Neutrophil (primary cell): Measurements from ENCODE around the gene BRMS1L.
"Not testable (repeated sequence)": the region's sequence is repeated elsewhere in the genome, so short reads cannot be mapped to it uniquely, and the experiment has no call there.

Source experiments
- H3K27ac ChIP-seq: fragments of 200-600 bp; sonication (generic); 2 replicates; pipeline ENCODE4 v1.5.1; 2016; ENCODE audit warnings: mild to moderate bottlenecking, moderate library complexity
- H3K27me3 ChIP-seq: fragments of 200-600 bp; sonication (generic); 2 replicates; pipeline ENCODE4 v1.6.0; 2016; ENCODE audit warnings: mild to moderate bottlenecking
- H3K36me3 ChIP-seq: fragments of 200-600 bp; sonication (generic); 2 replicates; pipeline ENCODE4 v1.5.1; 2017
- H3K4me1 ChIP-seq, 2 experiments: fragments of 200-600 bp in 1 of 2; sonication (generic) in 1 of 2; 1 replicate in 1 of 2; 2 replicates in 1 of 2; pipeline versions ENCODE4 v1.5.1 to v1.6.1; 2013 to 2016; ENCODE audit warnings: low read depth in 1 of 2, low read length in 1 of 2, mild to moderate bottlenecking in 1 of 2, moderate library complexity in 1 of 2; ENCODE audit not compliant: control insufficient read depth in 1 of 2, insufficient read depth in 1 of 2
- H3K4me3 ChIP-seq, 2 experiments: fragments of 200-600 bp in 1 of 2; sonication (generic) in 1 of 2; 1 replicate in 1 of 2; 2 replicates in 1 of 2; pipeline ENCODE4 v1.5.1; 2013 to 2016; ENCODE audit warnings: low read depth in 1 of 2, low read length in 1 of 2, mild to moderate bottlenecking in 1 of 2, moderate library complexity in 1 of 2
- H3K9me3 ChIP-seq: fragments of 200-600 bp; sonication (generic); 2 replicates; pipeline ENCODE4 v1.5.1; 2016
- CTCF ChIP-seq: fragments of 200-600 bp; sonication (generic); IDR thresholded peaks from 2 replicates; pipeline ENCODE4 v1.5.1; 2016; ENCODE audit warnings: antibody characterized with exemption

BRMS1L gene

GRCh38 chr14:35826218-35826951, at the start of gene BRMS1L:
Gene BRMS1L, plus strand, starts transcription at chr14:35826338. Its CDS starts 179 bp downstream, at chr14:35826517.
- peak; percentile 32 for TF ChIP-seq CTCF
- Histone ChIP-seq H3K9me3 (no peaks in the 10 kb centered on the region), H3K4me1 (peaks cover 11 to 14% of the 10 kb centered on the region in 2 experiments), H3K27ac (peak within 1 kb of the TSS; percentile 64), H3K36me3 (no peaks in the 10 kb centered on the region), H3K27me3 (peaks cover 17% of the 10 kb centered on the region), H3K4me3 (peak within 1 kb of the TSS; percentile 92 to 97)

- H3K36me3 ChIP-seq, result no peaks in the 10 kb centered on the region
- TF ChIP-seq CTCF, result no peak
- no peaks in the 10 kb centered on the region for H3K9me3 ChIP-seq
- no peak overlapping the region for H3K27ac ChIP-seq
- H3K27me3 ChIP-seq, result no peaks in the 10 kb centered on the region
- H3K4me1 ChIP-seq, result no peaks in the 10 kb centered on the region
- H3K4me3 ChIP-seq, result no peak overlapping the region
Measured at GRCh38 chr14:35776823-35777222, 49.3 kb upstream of the BRMS1L start.

GRCh38 chr14:35777550-35777949, 48.6 kb upstream of the BRMS1L start:
- not testable (repeated sequence) for H3K27me3 ChIP-seq, H3K36me3 ChIP-seq, H3K4me3 ChIP-seq, H3K4me1 ChIP-seq, H3K9me3 ChIP-seq, H3K27ac ChIP-seq

GRCh38 chr14:35779368-35779767, 46.8 kb upstream of the BRMS1L start:
- Histone ChIP-seq H3K36me3 (no peaks in the 10 kb centered on the region), H3K27me3 (no peaks in the 10 kb centered on the region), H3K4me1 (no peaks in the 10 kb centered on the region), H3K4me3 (no peak overlapping the region), H3K9me3 (no peaks in the 10 kb centered on the region), H3K27ac (no peak overlapping the region)
- TF ChIP-seq CTCF, result no peak

GRCh38 chr14:35783699-35784098, 42.4 kb upstream of the BRMS1L start:
- H3K27me3 ChIP-seq, result no peaks in the 10 kb centered on the region
- H3K36me3 ChIP-seq, result no peaks in the 10 kb centered on the region
- H3K4me1 ChIP-seq, result no peaks in the 10 kb centered on the region
- no peaks in the 10 kb centered on the region for H3K9me3 ChIP-seq
- H3K27ac ChIP-seq, result no peak overlapping the region
- no peak for TF ChIP-seq CTCF
- no peak overlapping the region for H3K4me3 ChIP-seq

- Histone ChIP-seq H3K4me3 (no peak overlapping the region), H3K9me3 (no peaks in the 10 kb centered on the region), H3K27me3 (no peaks in the 10 kb centered on the region), H3K27ac (no peak overlapping the region), H3K36me3 (no peaks in the 10 kb centered on the region), H3K4me1 (no peaks in the 10 kb centered on the region)
- TF ChIP-seq CTCF, result no peak
Measured at GRCh38 chr14:35786856-35787255, 39.3 kb upstream of the BRMS1L start.
